ENCODE measurements around the gene SELENOS.

The SELENOS gene

GRCh38 chr15:101264011-101264410 is 13.3 kb downstream of the SELENOS start:
- no peak for TF ChIP-seq YY1 (IDR thresholded peaks at IDR 0.05; ENCODE audit: insufficient read depth, insufficient read length)
- no peak for TF ChIP-seq SUZ12 (IDR thresholded peaks at IDR 0.05; ENCODE audit: extremely low read depth, insufficient read depth, insufficient read length)
- TF ChIP-seq ZNF274 (IDR thresholded peaks at IDR 0.05; ENCODE audit: low read depth, low read length), result no peak
- H3K27me3 ChIP-seq (ENCODE audit: insufficient read depth, insufficient read length), result no peaks in the 10 kb centered on the region
- no peak for DNase-seq (ENCODE audit: low read depth, low spot score)
- H3K4me1 ChIP-seq (ENCODE audit: insufficient read depth, insufficient read length), result peaks cover 5% of the 10 kb centered on the region
- no peaks in the 10 kb centered on the region for H3K9me3 ChIP-seq (ENCODE audit: insufficient read depth, low read length)
- no peak overlapping the region for H3K9ac ChIP-seq (ENCODE audit: insufficient read length, low read depth)
- peaks cover 10% of the 10 kb centered on the region for H3K36me3 ChIP-seq (ENCODE audit: insufficient read depth, insufficient read length, low read length)
- no peak overlapping the region for H3K4me3 ChIP-seq (ENCODE audit: insufficient read length, low read depth)

GRCh38 chr15:101262551-101262950 is 14.7 kb downstream of the SELENOS start:
- Histone ChIP-seq H3K4me1 (ENCODE audit: insufficient read depth, insufficient read length) (peaks cover 5% of the 10 kb centered on the region), H3K9me3 (ENCODE audit: insufficient read depth, low read length) (no peaks in the 10 kb centered on the region), H3K9ac (ENCODE audit: insufficient read length, low read depth) (no peak overlapping the region), H3K27me3 (ENCODE audit: insufficient read depth, insufficient read length) (no peaks in the 10 kb centered on the region), H3K4me3 (ENCODE audit: insufficient read length, low read depth) (no peak overlapping the region), H3K36me3 (ENCODE audit: insufficient read depth, insufficient read length, low read length) (no peaks in the 10 kb centered on the region)
- TF ChIP-seq SUZ12 (IDR thresholded peaks at IDR 0.05; ENCODE audit: extremely low read depth, insufficient read depth, insufficient read length) (no peak), YY1 (IDR thresholded peaks at IDR 0.05; ENCODE audit: insufficient read depth, insufficient read length) (no peak), ZNF274 (IDR thresholded peaks at IDR 0.05; ENCODE audit: low read depth, low read length) (no peak)
- no peak for DNase-seq (ENCODE audit: low read depth, low spot score)

- Histone ChIP-seq H3K4me1 (ENCODE audit: insufficient read depth, insufficient read length) (peaks cover 5% of the 10 kb centered on the region), H3K4me3 (ENCODE audit: insufficient read length, low read depth) (no peak overlapping the region), H3K9ac (ENCODE audit: insufficient read length, low read depth) (no peak overlapping the region), H3K9me3 (ENCODE audit: insufficient read depth, low read length) (no peaks in the 10 kb centered on the region), H3K27me3 (ENCODE audit: insufficient read depth, insufficient read length) (no peaks in the 10 kb centered on the region), H3K36me3 (ENCODE audit: insufficient read depth, insufficient read length, low read length) (no peaks in the 10 kb centered on the region)
- TF ChIP-seq ZNF274 (IDR thresholded peaks at IDR 0.05; ENCODE audit: low read depth, low read length) (no peak), YY1 (IDR thresholded peaks at IDR 0.05; ENCODE audit: insufficient read depth, insufficient read length) (no peak), SUZ12 (IDR thresholded peaks at IDR 0.05; ENCODE audit: extremely low read depth, insufficient read depth, insufficient read length) (no peak)
- peak; percentile 64 for DNase-seq (ENCODE audit: low read depth, low spot score)
Observed at GRCh38 chr15:101258238-101259144, 18.8 kb downstream of the SELENOS start.

GRCh38 chr15:101256757-101257156 is 20.5 kb downstream of the SELENOS start:
- Histone ChIP-seq H3K36me3 (ENCODE audit: insufficient read depth, insufficient read length, low read length) (no peaks in the 10 kb centered on the region), H3K4me3 (ENCODE audit: insufficient read length, low read depth) (no peak overlapping the region), H3K9me3 (ENCODE audit: insufficient read depth, low read length) (no peaks in the 10 kb centered on the region), H3K4me1 (ENCODE audit: insufficient read depth, insufficient read length) (peaks cover 5% of the 10 kb centered on the region), H3K27me3 (ENCODE audit: insufficient read depth, insufficient read length) (no peaks in the 10 kb centered on the region), H3K9ac (ENCODE audit: insufficient read length, low read depth) (no peak overlapping the region)
- DNase-seq (ENCODE audit: low read depth, low spot score), result no peak
- no peak for TF ChIP-seq YY1 (IDR thresholded peaks at IDR 0.05; ENCODE audit: insufficient read depth, insufficient read length)
- TF ChIP-seq ZNF274 (IDR thresholded peaks at IDR 0.05; ENCODE audit: low read depth, low read length), result no peak
- no peak for TF ChIP-seq SUZ12 (IDR thresholded peaks at IDR 0.05; ENCODE audit: extremely low read depth, insufficient read depth, insufficient read length)

GRCh38 chr15:101255615-101256241 is 21.6 kb downstream of the SELENOS start:
- H3K36me3 ChIP-seq (ENCODE audit: insufficient read depth, insufficient read length, low read length), result peaks cover 2% of the 10 kb centered on the region
- no peaks in the 10 kb centered on the region for H3K27me3 ChIP-seq (ENCODE audit: insufficient read depth, insufficient read length)
- no peak for TF ChIP-seq YY1 (IDR thresholded peaks at IDR 0.05; ENCODE audit: insufficient read depth, insufficient read length)
- TF ChIP-seq ZNF274 (IDR thresholded peaks at IDR 0.05; ENCODE audit: low read depth, low read length), result no peak
- no peak for TF ChIP-seq SUZ12 (IDR thresholded peaks at IDR 0.05; ENCODE audit: extremely low read depth, insufficient read depth, insufficient read length)
- H3K4me1 ChIP-seq (ENCODE audit: insufficient read depth, insufficient read length), result peaks cover 5% of the 10 kb centered on the region
- H3K4me3 ChIP-seq (ENCODE audit: insufficient read length, low read depth), result no peak overlapping the region
- H3K9ac ChIP-seq (ENCODE audit: insufficient read length, low read depth), result no peak overlapping the region
- H3K9me3 ChIP-seq (ENCODE audit: insufficient read depth, low read length), result no peaks in the 10 kb centered on the region
- no peak for DNase-seq (ENCODE audit: low read depth, low spot score)

- TF ChIP-seq ZNF274 (IDR thresholded peaks at IDR 0.05; ENCODE audit: low read depth, low read length), result no peak
- TF ChIP-seq SUZ12 (IDR thresholded peaks at IDR 0.05; ENCODE audit: extremely low read depth, insufficient read depth, insufficient read length), result no peak
- TF ChIP-seq YY1 (IDR thresholded peaks at IDR 0.05; ENCODE audit: insufficient read depth, insufficient read length), result no peak
- no peak overlapping the region for H3K9ac ChIP-seq (ENCODE audit: insufficient read length, low read depth)
- H3K36me3 ChIP-seq (ENCODE audit: insufficient read depth, insufficient read length, low read length), result peaks cover 6% of the 10 kb centered on the region
- H3K9me3 ChIP-seq (ENCODE audit: insufficient read depth, low read length), result no peaks in the 10 kb centered on the region
- H3K4me1 ChIP-seq (ENCODE audit: insufficient read depth, insufficient read length), result peaks cover 5% of the 10 kb centered on the region
- no peak overlapping the region for H3K4me3 ChIP-seq (ENCODE audit: insufficient read length, low read depth)
- no peaks in the 10 kb centered on the region for H3K27me3 ChIP-seq (ENCODE audit: insufficient read depth, insufficient read length)
- DNase-seq (ENCODE audit: low read depth, low spot score), result no peak
Observed at GRCh38 chr15:101255051-101255395, 22.3 kb downstream of the SELENOS start.

All from NT2/D1 (cell line).